Kidney (tissue), 14 donors: Measurements from ENCODE around the gene SMCHD1. TPM values are rescaled to one million over a fixed set of nuclear protein-coding genes. Genes with fewer than 3 reads are reported as not detected.

Experiments used
- DNase-seq, 5 donors: peaks; one replicate each; pipeline ENCODE4 v3.0.0-alpha.2; 2013 to 2020
- FAIRE-seq: peaks from 2 replicates; lab custom pipeline; 2012; peaks lifted over from hg19 to GRCh38; lab: Jason Lieb, UNC
- H3K27ac ChIP-seq, 2 donors: one replicate each; pipeline ENCODE4 v1.7.0; 2013; ENCODE audit warnings: low read depth in 2 of 2, low read length in 2 of 2, inconsistent platforms in 1 of 2
- H3K27me3 ChIP-seq: one replicate; pipeline ENCODE4 v1.7.1; 2013; ENCODE audit warnings: low read length, inconsistent platforms; ENCODE audit not compliant: control insufficient read depth, insufficient read depth
- H3K36me3 ChIP-seq, 3 donors: one replicate each; pipeline versions ENCODE4 v1.7.0 to v1.7.1; 2013; ENCODE audit warnings: low read length in 3 of 3, control low read depth in 1 of 3, inconsistent platforms in 1 of 3; ENCODE audit not compliant: insufficient read depth in 3 of 3, control insufficient read depth in 2 of 3
- H3K4me1 ChIP-seq, 3 donors: one replicate each; pipeline versions ENCODE4 v1.7.0 to v1.7.1; 2013; ENCODE audit warnings: low read length in 3 of 3, inconsistent platforms in 1 of 3, low read depth in 1 of 3; ENCODE audit not compliant: control insufficient read depth in 2 of 3, insufficient read depth in 2 of 3
- H3K4me3 ChIP-seq, 3 donors: one replicate each; pipeline versions ENCODE4 v1.7.0 to v1.8.1; 2013; ENCODE audit warnings: low read length in 3 of 3, control low read depth in 1 of 3, inconsistent platforms in 1 of 3
- H3K9ac ChIP-seq, 3 donors: one replicate each; pipeline versions ENCODE4 v1.7.0 to v1.7.1; 2013; ENCODE audit warnings: low read length in 3 of 3, control low read depth in 1 of 3, inconsistent platforms in 1 of 3
- H3K9me3 ChIP-seq, 3 donors: one replicate each; pipeline versions ENCODE4 v1.7.0 to v1.7.1; 2013; ENCODE audit warnings: low read length in 3 of 3, control low read depth in 1 of 3, inconsistent platforms in 1 of 3; ENCODE audit not compliant: control insufficient read depth in 2 of 3, insufficient read depth in 1 of 3
- intact Hi-C: fragments of 100-400 bp; cut with DNase I; formaldehyde crosslinking; loops from one replicate; pipeline ENCODE4 v1.11.1; 2022
- polyA plus RNA-seq: library from polyadenylated mRNA; stranded (reverse); fragments of 350-450 nt; fragmentation: Illumina TruSeq; extraction: RNeasy Lipid Tissue Mini Kit (QIAGEN cat#74804); gene quantifications from one replicate; pipeline ENCODE4 v1.2.3, GENCODE V29; 2014; ENCODE audit warnings: low read depth, low replicate concordance; ENCODE audit not compliant: insufficient read depth
- total RNA-seq: library from RNA; stranded (reverse); fragmentation: NEBNext Ultra II Directional; extraction: Animal tissue kit (Norgen Biotek cat#: 25700); gene quantifications from one replicate; pipeline ENCODE4 v1.2.1, GENCODE V29; 2021
- TF ChIP-seq, protein P1 (sequence below): IDR thresholded peaks from 3 replicates; pipeline ENCODE4 v1.5.1; 2012; ENCODE audit warnings: mild to moderate bottlenecking, moderate library complexity, borderline replicate concordance; ENCODE audit not compliant: insufficient read depth; ENCODE audit errors: extremely low read depth
- donor health status: control.
- donor health status: control.
- donor health status: control.
- donor health status: control.
- donor health status: control.
- donor health status: DM: yes; HTN: yes; CAD: no.
- donor health status: Normal renal cell carcinoma (clear cell type).

The SMCHD1 gene
- total and polyA plus RNA-seq, 2 donors from 2014 or later: 5.2 to 59.0 TPM

DNA sequence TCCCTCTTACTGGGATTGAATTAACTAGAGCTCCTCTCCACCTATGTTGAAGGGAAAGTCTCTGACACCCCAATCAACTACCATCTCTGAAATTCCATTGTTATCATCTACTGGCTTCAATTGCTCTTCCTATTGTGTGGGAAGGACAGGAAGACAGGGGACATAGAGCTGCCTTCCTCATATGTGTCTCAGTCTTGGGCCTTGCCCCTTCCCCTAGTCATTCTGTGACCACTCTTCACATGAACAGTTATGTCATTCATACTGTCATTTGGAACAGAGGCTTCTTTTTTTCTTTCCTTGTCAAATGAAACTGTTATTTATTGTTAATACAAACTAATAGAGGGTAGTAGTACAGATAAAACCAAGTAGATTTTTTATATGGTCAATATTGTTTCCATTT is 121.7 kb downstream of the SMCHD1 start:
- Histone ChIP-seq H3K27ac (no peak overlapping the region), H3K9ac (no peak overlapping the region), H3K4me3 (no peak overlapping the region), H3K36me3 (peaks cover 16 to 39% (median 20%) of the 10 kb centered on the region in 3 donors), H3K9me3 (no peaks in the 10 kb centered on the region), H3K4me1 (no peaks in the 10 kb centered on the region), H3K27me3 (no peaks in the 10 kb centered on the region)
- TF ChIP-seq, protein P1, sequence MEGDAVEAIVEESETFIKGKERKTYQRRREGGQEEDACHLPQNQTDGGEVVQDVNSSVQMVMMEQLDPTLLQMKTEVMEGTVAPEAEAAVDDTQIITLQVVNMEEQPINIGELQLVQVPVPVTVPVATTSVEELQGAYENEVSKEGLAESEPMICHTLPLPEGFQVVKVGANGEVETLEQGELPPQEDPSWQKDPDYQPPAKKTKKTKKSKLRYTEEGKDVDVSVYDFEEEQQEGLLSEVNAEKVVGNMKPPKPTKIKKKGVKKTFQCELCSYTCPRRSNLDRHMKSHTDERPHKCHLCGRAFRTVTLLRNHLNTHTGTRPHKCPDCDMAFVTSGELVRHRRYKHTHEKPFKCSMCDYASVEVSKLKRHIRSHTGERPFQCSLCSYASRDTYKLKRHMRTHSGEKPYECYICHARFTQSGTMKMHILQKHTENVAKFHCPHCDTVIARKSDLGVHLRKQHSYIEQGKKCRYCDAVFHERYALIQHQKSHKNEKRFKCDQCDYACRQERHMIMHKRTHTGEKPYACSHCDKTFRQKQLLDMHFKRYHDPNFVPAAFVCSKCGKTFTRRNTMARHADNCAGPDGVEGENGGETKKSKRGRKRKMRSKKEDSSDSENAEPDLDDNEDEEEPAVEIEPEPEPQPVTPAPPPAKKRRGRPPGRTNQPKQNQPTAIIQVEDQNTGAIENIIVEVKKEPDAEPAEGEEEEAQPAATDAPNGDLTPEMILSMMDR: no peak
- intact Hi-C loops: no loop called here
- no peak for FAIRE-seq
- DNase-seq: no peak

- Histone ChIP-seq H3K4me1 (no peaks in the 10 kb centered on the region), H3K9me3 (no peaks in the 10 kb centered on the region), H3K36me3 (peaks cover 8 to 23% (median 20%) of the 10 kb centered on the region in 3 donors), H3K27me3 (no peaks in the 10 kb centered on the region), H3K4me3 (no peak overlapping the region), H3K27ac (no peak overlapping the region), H3K9ac (no peak overlapping the region)
- FAIRE-seq: no peak
- intact Hi-C loops: no loop called here
- DNase-seq: no peak
- TF ChIP-seq, protein P1: no peak
These were observed 125.2 kb downstream of the SMCHD1 start for GRCh38 chr18:2780750-2781149.

- no peaks in the 10 kb centered on the region for H3K27me3 ChIP-seq
- no peak overlapping the region for H3K4me3 ChIP-seq
- peaks cover 3 to 21% (median 16%) of the 10 kb centered on the region in 3 donors for H3K36me3 ChIP-seq
- no peak for DNase-seq
- TF ChIP-seq, protein P1: no peak
- no peak overlapping the region for H3K9ac ChIP-seq
- no peaks in the 10 kb centered on the region for H3K9me3 ChIP-seq
- intact Hi-C loops: no loop called here
- H3K27ac ChIP-seq: no peak overlapping the region
- no peaks in the 10 kb centered on the region for H3K4me1 ChIP-seq
- no peak for FAIRE-seq
These were observed 131.7 kb downstream of the SMCHD1 start for GRCh38 chr18:2787225-2787624.

- TF ChIP-seq, protein P1: no peak
- DNase-seq: no peak
- H3K36me3 ChIP-seq: peaks cover 2 to 19% (median 5%) of the 10 kb centered on the region in 3 donors
- H3K27ac ChIP-seq: no peak overlapping the region
- H3K27me3 ChIP-seq: no peaks in the 10 kb centered on the region
- no peak overlapping the region for H3K9ac ChIP-seq
- no peaks in the 10 kb centered on the region for H3K4me1 ChIP-seq
- no peaks in the 10 kb centered on the region for H3K9me3 ChIP-seq
- intact Hi-C loops: no loop called here
- H3K4me3 ChIP-seq: no peak overlapping the region
- no peak for FAIRE-seq
These were observed 136.9 kb downstream of the SMCHD1 start for GRCh38 chr18:2792395-2792794.
